Liver (tissue), 9 donors: ENCODE results near the gene EPC2. TPM values are rescaled to one million over a fixed set of nuclear protein-coding genes. Genes with fewer than 3 reads are reported as not detected.

Source experiments
- DNase-seq: peaks from one replicate; pipeline ENCODE4 v3.0.0-alpha.2; 2017; ENCODE audit warnings: low spot score
- H3K27ac ChIP-seq, 2 donors: one replicate each; pipeline ENCODE4 v1.7.0; 2013; ENCODE audit warnings: inconsistent platforms in 2 of 2, low read length in 2 of 2, control low read depth in 1 of 2, low read depth in 1 of 2, mild to moderate bottlenecking in 1 of 2
- H3K27me3 ChIP-seq, 4 donors: one replicate each; pipeline versions ENCODE4 v1.6.1 to v1.7.0; 2013; ENCODE audit warnings: low read length in 3 of 4, inconsistent platforms in 1 of 4, mild to moderate bottlenecking in 1 of 4, moderate library complexity in 1 of 4; ENCODE audit not compliant: control insufficient read depth in 4 of 4, insufficient read depth in 4 of 4
- H3K36me3 ChIP-seq, 4 donors: one replicate each; pipeline versions ENCODE4 v1.6.1 to v1.7.0; 2013; ENCODE audit warnings: low read length in 3 of 4, mild to moderate bottlenecking in 3 of 4, low read depth in 1 of 4, moderate library complexity in 1 of 4; ENCODE audit not compliant: control insufficient read depth in 4 of 4, insufficient read depth in 3 of 4
- H3K4me1 ChIP-seq, 4 donors: one replicate each; pipeline versions ENCODE4 v1.6.1 to v1.7.0; 2013; ENCODE audit warnings: low read length in 3 of 4, mild to moderate bottlenecking in 3 of 4, moderate library complexity in 1 of 4; ENCODE audit not compliant: control insufficient read depth in 4 of 4, insufficient read depth in 4 of 4
- H3K4me3 ChIP-seq, 3 donors: one replicate each; pipeline versions ENCODE4 v1.6.1 to v1.7.0; 2013; ENCODE audit warnings: low read length in 3 of 3, control low read depth in 1 of 3, low read depth in 1 of 3, mild to moderate bottlenecking in 1 of 3
- H3K9ac ChIP-seq, 2 donors: one replicate each; pipeline ENCODE4 v1.7.0; 2013; ENCODE audit warnings: low read length in 2 of 2, mild to moderate bottlenecking in 2 of 2, moderate library complexity in 2 of 2, control low read depth in 1 of 2, low read depth in 1 of 2
- H3K9me3 ChIP-seq, 4 donors: one replicate each; pipeline versions ENCODE4 v1.6.1 to v1.7.0; 2013; ENCODE audit warnings: low read length in 3 of 4; ENCODE audit not compliant: control insufficient read depth in 4 of 4
- ATF3 ChIP-seq: IDR thresholded peaks from 2 replicates; pipeline ENCODE4 v1.6.1; 2016; ENCODE audit warnings: antibody characterized with exemption
- EGR1 ChIP-seq, 2 donors: IDR thresholded peaks; 2 replicates each; pipeline ENCODE4 v1.6.1; 2016 to 2018; ENCODE audit warnings: antibody characterized with exemption in 2 of 2, low read depth in 2 of 2
- FOXA1 ChIP-seq: IDR thresholded peaks from 2 replicates; pipeline ENCODE4 v1.6.1; 2016; ENCODE audit warnings: antibody characterized with exemption
- FOXA2 ChIP-seq: IDR thresholded peaks from 2 replicates; pipeline ENCODE4 v1.6.1; 2016; ENCODE audit warnings: antibody characterized with exemption
- GABPA ChIP-seq, 2 donors: IDR thresholded peaks in 1 of 2; conservative IDR thresholded peaks in 1 of 2; 2 replicates each; pipeline ENCODE4 v1.6.1; 2016; ENCODE audit warnings: antibody characterized with exemption in 2 of 2, mild to moderate bottlenecking in 1 of 2, moderate library complexity in 1 of 2
- HNF4A ChIP-seq, 2 donors: conservative IDR thresholded peaks; 2 replicates each; pipeline ENCODE4 v1.6.1; 2016; ENCODE audit warnings: antibody characterized with exemption in 2 of 2, mild to moderate bottlenecking in 2 of 2
- HNF4G ChIP-seq: IDR thresholded peaks from 2 replicates; pipeline ENCODE4 v1.6.1; 2016; ENCODE audit warnings: antibody characterized with exemption
- JUND ChIP-seq, 2 donors: IDR thresholded peaks; 2 replicates each; pipeline ENCODE4 v1.6.1; 2016; ENCODE audit warnings: antibody characterized with exemption in 2 of 2
- NR2F2 ChIP-seq: IDR thresholded peaks from 2 replicates; pipeline ENCODE4 v1.6.1; 2016; ENCODE audit warnings: antibody characterized with exemption
- RAD21 ChIP-seq, 2 donors: IDR thresholded peaks; 2 replicates each; pipeline ENCODE4 v1.6.1; 2016; ENCODE audit warnings: antibody characterized with exemption in 2 of 2, mild to moderate bottlenecking in 2 of 2
- RXRA ChIP-seq, 2 donors: IDR thresholded peaks; 2 replicates each; pipeline ENCODE4 v1.6.1; 2017 to 2018; ENCODE audit warnings: antibody characterized with exemption in 2 of 2, mild to moderate bottlenecking in 1 of 2
- SP1 ChIP-seq: IDR thresholded peaks from 2 replicates; pipeline ENCODE4 v1.6.1; 2018; ENCODE audit warnings: antibody characterized with exemption, mild to moderate bottlenecking
- TAF1 ChIP-seq: conservative IDR thresholded peaks from 2 replicates; pipeline ENCODE4 v1.6.1; 2016; ENCODE audit warnings: antibody characterized with exemption, mild to moderate bottlenecking
- YY1 ChIP-seq: IDR thresholded peaks from 2 replicates; pipeline ENCODE4 v1.6.1; 2016; ENCODE audit warnings: antibody characterized with exemption, mild to moderate bottlenecking
- ZBTB33 ChIP-seq: IDR thresholded peaks from 2 replicates; pipeline ENCODE4 v1.6.1; 2016; ENCODE audit warnings: antibody characterized with exemption
- WGBS: extraction: QIAGEN DNeasy Blood & Tissue Kit; methylation state at CpG from one replicate; pipeline ENCODE4 v1.1.7; 2013; 5-methylcytosine and 5-hydroxymethylcytosine counted together
- polyA plus RNA-seq, 2 donors: library from polyadenylated mRNA; stranded (reverse) in 1 of 2; unstranded in 1 of 2; fragments of 200-250 nt in 1 of 2; fragments of >200 nt in 1 of 2; fragmentation: Nextera tagmentation in 1 of 2; extraction: Ambion mirVana in 1 of 2; gene quantifications; one replicate each; pipeline versions ENCODE4 v1.2.1 to v1.2.3, GENCODE V29; 2013 to 2015
- total RNA-seq, 2 donors: library from RNA; depleted of rRNA; stranded (reverse); fragments of >200 nt; gene quantifications; one replicate each; pipeline ENCODE4 v1.2.3, GENCODE V29; 2014
- TF ChIP-seq, protein P1 (sequence below): fragments of 150-350 bp; IDR thresholded peaks from 2 replicates; pipeline ENCODE4 v1.5.1; 2017; ENCODE audit warnings: improper control_type of control experiment, low read depth, low read length; ENCODE audit not compliant: missing input control
- TF ChIP-seq, protein P2 (sequence below): IDR thresholded peaks from 2 replicates; pipeline ENCODE4 v1.6.1; 2016; ENCODE audit warnings: antibody characterized with exemption, mild to moderate bottlenecking
- donor health status: healthy.
- donor health status: healthy.
- donor health status: healthy.
- donor health status: healthy.
- donor health status: healthy.

EPC2 gene
- total and polyA plus RNA-seq, 4 donors, result 2.8 to 17.7 (median 9.6) TPM

DNA sequence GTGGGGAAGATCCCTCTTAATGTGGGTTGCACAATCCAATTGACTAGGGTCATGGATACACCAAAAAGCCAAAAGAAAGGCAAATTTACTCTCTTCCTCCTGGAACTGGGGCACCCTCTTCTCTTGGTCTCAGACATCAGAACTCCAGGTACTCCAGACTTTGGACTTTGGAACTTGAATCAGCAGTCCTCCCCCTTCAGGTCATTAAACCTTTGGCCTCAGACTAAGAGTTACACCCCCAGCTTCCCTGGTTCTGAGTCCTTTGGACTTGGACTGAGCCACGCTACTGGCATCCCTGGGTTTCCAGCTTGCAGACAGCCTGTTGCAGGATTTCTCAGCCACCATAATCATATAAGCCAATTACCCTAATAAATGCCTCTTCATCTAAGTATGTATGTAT, 179.6 kb downstream of the EPC2 start:
- no peak for DNase-seq
- Histone ChIP-seq H3K27ac (no peak overlapping the region), H3K27me3 (no peaks in the 10 kb centered on the region), H3K36me3 (no peaks in the 10 kb centered on the region), H3K4me1 (peaks cover 0 to 1% (median 0%) of the 10 kb centered on the region in 4 donors), H3K4me3 (no peak overlapping the region), H3K9me3 (peaks cover 0 to 3% (median 0%) of the 10 kb centered on the region in 4 donors), H3K9ac (no peak overlapping the region)
- TF ChIP-seq TAF1 (no peak), GABPA (IDR thresholded peaks at IDR 0.05 in 1 of 2, conservative IDR thresholded peaks at IDR 0.05 in 1 of 2) (no peak), FOXA1 (no peak), ATF3 (no peak), HNF4G (peak; percentile 98), SP1 (peak; percentile 79), ZBTB33 (no peak), JUND (IDR thresholded peaks at IDR 0.05) (peak in 1 of 2 donors; percentile 42), RXRA (IDR thresholded peaks at IDR 0.05) (peak; percentile 74 to 96), NR2F2 (peak; percentile 47), HNF4A (conservative IDR thresholded peaks at IDR 0.05) (peak; percentile 93 to 100), RAD21 (IDR thresholded peaks at IDR 0.05) (peak in 1 of 2 donors; percentile 40), FOXA2 (no peak)
- WGBS, result 41% methylated on average over 1 of the region's 1 CpG

DNA sequence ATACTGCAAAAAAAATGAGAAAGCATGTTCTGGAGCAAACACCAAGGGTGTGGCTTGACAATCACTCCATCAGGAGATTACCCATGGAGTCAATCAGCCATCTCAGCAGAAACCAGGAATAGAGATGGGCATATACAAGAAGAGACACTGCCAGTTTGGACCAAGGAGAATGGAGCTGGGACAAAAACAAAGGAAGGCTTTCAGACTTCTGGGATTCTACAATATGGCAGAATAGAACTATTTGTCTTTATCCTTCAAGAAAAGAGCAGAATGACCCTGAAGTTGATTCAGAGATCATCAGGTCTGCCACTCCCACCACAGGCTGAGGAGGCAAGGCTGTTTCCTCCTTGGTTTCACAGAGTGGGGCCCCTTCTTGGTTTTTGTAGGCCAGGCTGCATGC, 182.2 kb downstream of the EPC2 start:
- H3K4me3 ChIP-seq, result no peak overlapping the region
- H3K27me3 ChIP-seq, result no peaks in the 10 kb centered on the region
- H3K27ac ChIP-seq, result no peak overlapping the region
- peaks cover 0 to 1% (median 0%) of the 10 kb centered on the region in 4 donors for H3K4me1 ChIP-seq
- no peak overlapping the region for H3K9ac ChIP-seq
- no peak for DNase-seq
- H3K9me3 ChIP-seq, result peaks cover 0 to 3% (median 0%) of the 10 kb centered on the region in 4 donors
- no peak for TF ChIP-seq RXRA (IDR thresholded peaks at IDR 0.05)
- TF ChIP-seq, protein P1, sequence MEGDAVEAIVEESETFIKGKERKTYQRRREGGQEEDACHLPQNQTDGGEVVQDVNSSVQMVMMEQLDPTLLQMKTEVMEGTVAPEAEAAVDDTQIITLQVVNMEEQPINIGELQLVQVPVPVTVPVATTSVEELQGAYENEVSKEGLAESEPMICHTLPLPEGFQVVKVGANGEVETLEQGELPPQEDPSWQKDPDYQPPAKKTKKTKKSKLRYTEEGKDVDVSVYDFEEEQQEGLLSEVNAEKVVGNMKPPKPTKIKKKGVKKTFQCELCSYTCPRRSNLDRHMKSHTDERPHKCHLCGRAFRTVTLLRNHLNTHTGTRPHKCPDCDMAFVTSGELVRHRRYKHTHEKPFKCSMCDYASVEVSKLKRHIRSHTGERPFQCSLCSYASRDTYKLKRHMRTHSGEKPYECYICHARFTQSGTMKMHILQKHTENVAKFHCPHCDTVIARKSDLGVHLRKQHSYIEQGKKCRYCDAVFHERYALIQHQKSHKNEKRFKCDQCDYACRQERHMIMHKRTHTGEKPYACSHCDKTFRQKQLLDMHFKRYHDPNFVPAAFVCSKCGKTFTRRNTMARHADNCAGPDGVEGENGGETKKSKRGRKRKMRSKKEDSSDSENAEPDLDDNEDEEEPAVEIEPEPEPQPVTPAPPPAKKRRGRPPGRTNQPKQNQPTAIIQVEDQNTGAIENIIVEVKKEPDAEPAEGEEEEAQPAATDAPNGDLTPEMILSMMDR, result no peak
- no peak for TF ChIP-seq HNF4G
- no peak for TF ChIP-seq ATF3
- TF ChIP-seq TAF1, result no peak
- no peak for TF ChIP-seq FOXA2
- no peak for TF ChIP-seq FOXA1
- no peak for TF ChIP-seq GABPA (IDR thresholded peaks at IDR 0.05 in 1 of 2, conservative IDR thresholded peaks at IDR 0.05 in 1 of 2)
- TF ChIP-seq HNF4A (conservative IDR thresholded peaks at IDR 0.05), result no peak
- TF ChIP-seq RAD21 (IDR thresholded peaks at IDR 0.05), result no peak
- TF ChIP-seq, protein P2, sequence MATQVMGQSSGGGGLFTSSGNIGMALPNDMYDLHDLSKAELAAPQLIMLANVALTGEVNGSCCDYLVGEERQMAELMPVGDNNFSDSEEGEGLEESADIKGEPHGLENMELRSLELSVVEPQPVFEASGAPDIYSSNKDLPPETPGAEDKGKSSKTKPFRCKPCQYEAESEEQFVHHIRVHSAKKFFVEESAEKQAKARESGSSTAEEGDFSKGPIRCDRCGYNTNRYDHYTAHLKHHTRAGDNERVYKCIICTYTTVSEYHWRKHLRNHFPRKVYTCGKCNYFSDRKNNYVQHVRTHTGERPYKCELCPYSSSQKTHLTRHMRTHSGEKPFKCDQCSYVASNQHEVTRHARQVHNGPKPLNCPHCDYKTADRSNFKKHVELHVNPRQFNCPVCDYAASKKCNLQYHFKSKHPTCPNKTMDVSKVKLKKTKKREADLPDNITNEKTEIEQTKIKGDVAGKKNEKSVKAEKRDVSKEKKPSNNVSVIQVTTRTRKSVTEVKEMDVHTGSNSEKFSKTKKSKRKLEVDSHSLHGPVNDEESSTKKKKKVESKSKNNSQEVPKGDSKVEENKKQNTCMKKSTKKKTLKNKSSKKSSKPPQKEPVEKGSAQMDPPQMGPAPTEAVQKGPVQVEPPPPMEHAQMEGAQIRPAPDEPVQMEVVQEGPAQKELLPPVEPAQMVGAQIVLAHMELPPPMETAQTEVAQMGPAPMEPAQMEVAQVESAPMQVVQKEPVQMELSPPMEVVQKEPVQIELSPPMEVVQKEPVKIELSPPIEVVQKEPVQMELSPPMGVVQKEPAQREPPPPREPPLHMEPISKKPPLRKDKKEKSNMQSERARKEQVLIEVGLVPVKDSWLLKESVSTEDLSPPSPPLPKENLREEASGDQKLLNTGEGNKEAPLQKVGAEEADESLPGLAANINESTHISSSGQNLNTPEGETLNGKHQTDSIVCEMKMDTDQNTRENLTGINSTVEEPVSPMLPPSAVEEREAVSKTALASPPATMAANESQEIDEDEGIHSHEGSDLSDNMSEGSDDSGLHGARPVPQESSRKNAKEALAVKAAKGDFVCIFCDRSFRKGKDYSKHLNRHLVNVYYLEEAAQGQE, result no peak
- no peak for TF ChIP-seq EGR1 (IDR thresholded peaks at IDR 0.05; ENCODE audit: low read depth in 2 of 2)
- no peak for TF ChIP-seq YY1
- TF ChIP-seq SP1, result no peak
- H3K36me3 ChIP-seq, result no peaks in the 10 kb centered on the region
